ENCODE data around the gene GIMAP4. TPM values are rescaled to one million over a fixed set of nuclear protein-coding genes. Genes with fewer than 3 reads are reported as not detected.
"Not testable (repeated sequence)": the region's sequence is repeated elsewhere in the genome, so short reads cannot be mapped to it uniquely, and the experiment has no call there.

The GIMAP4 gene
- total RNA-seq, 1 donor from 2014 or later, result 197 TPM

DNA sequence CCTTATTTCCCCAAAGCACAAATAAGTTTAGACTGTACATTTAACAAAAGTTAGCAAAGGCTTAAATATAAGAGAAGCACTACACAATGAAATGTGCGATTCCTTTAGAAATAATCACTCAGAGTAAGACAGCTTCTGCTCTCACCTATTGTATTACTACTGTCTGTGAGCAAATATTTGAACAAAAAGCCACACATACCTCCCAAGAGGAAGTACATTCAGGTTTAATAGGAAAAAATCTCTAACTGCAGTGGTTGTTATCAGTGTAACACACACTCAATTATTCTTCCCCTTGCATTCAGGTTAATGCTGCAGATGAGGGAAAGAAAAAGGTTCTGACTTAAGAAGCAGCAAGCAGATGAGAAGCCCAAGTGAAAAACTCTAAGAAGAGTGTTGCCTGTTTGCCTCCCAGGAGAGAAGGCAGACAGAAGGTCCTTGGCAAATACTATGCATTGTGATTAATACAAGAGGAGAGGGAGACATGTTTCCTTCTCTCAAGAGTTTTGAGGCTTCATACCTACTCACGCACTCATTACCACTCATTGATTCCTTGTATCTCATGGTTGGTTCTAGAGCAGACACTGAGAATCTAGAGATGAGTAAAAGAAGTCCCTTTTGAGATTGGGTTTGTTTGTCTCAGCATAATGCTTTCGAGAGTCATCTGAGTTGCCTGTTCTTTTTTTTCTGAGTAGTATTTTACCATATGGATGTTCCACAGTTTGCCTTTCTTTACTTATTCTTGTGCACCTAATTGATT is 13.6 kb downstream of the GIMAP4 start:
- DNase-seq (ENCODE audit: low read depth in 2 of 2), result no peak

DNA sequence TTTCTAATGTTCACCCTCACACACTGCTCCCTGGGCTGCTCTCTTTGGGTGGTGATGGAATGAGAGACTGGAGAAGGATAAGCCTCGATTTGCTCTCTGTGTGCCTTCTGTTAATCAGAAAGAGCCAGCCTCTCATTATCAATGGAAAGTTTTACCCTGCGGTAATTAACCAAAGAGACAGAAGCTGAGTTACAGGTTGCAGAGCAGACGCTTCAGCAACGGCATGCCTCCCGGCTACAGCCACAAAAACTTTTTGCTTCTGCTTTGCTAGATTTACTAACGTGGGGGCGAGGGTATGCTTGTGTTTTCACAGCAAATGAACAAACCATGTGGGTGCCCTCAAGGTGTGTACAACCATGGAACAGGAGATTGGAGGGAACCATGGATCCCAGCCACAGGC is 18.0 kb downstream of the GIMAP4 start:
- DNase-seq (ENCODE audit: low read depth in 2 of 2), result no peak

DNA sequence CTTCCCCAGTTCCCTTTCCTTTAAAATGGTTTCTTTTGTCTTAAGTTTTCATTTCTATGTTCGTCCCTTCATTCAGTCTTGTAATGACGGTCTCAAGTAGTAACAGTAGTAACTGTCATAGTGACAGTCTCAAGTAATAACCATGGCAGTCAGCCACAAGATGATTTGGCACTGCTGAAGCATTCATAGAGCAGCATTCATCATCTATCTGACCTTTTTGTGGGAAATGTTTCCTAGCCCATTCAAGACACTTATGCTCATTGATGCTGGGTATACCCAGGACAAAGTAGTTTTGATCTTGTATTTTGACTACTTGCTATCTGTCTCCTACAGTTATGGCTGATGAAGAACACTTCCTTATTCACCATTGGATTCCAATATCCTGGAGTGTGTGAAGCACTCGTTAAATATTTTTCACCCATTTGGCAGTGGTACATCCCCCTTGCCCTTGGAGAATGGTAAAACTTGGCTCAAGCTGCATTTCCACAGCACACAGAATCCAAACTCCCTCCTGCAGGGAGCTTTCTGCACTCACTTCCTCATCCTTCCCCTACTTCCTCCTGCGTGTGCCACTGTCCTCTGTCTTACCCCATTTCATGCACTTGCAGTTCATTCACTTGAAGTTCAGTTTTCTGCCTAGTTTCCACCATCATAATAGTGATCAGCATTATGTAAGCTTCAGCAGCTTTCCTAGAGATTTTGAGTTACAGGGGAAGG is 19.0 kb downstream of the GIMAP4 start:
- peak in 1 of 2 donors; percentile 60 for DNase-seq (ENCODE audit: low read depth in 2 of 2)

DNA sequence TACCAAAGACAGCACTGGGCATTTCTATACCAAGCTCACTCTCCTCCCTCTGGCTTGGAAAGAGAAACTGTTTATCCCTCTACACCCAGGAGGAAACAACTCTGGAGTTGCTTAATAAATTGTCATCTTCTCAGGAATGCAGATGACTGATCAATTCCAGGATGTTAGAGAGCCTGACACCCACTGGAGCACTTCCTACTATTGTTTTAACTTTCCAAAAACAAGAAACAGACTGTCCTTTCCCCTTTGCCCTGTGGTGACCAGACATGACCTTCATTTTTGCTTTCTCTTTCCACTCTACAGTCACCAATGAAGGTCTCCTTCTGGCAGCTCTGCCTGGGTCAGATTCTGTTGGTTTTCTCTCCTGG is 19.6 kb downstream of the GIMAP4 start:
- DNase-seq (ENCODE audit: low read depth in 2 of 2), result peak; percentile 94 to 95

DNA sequence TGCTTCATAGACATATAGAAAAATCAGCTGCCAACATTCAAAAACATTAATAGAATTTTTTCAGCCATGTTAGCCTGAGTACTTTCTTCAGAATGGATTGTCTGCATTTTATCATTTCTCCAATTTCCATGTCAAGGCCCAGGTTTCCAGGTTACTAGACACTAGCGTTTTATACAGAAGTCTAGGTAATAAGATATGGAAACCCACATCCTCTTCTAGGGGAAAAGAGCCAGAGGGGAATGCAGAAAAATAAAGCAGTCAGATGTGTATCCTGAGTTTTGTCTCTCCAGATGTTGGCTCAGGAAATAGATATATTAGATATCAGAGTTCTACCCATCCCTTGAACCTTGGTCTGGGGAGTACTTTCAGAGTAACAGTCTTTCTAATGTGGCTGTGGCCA is 20.4 kb downstream of the GIMAP4 start:
- DNase-seq (ENCODE audit: low read depth in 2 of 2), result peak; percentile 52 to 63

DNA sequence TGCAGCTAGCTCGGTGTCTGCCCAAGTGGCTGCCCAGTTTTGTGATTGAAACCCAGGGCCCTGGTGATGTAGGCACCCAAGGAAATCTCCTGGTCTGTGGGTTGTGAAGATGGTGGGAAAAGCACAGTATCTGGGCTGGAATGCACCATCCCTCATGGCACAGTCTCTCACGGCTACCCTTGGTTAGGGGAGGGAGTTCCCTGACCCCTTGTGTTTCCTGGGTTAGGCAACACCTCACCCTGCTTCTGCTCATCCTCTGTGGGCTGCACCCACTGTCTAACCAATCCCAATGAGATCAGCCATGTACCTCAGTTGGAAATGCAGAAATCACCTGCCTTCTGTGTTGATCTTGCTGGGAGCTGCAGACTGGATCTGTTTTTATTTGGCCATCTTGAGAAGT is 27.6 kb downstream of the GIMAP4 start:
- no peak for DNase-seq (ENCODE audit: low read depth in 2 of 2)

DNA sequence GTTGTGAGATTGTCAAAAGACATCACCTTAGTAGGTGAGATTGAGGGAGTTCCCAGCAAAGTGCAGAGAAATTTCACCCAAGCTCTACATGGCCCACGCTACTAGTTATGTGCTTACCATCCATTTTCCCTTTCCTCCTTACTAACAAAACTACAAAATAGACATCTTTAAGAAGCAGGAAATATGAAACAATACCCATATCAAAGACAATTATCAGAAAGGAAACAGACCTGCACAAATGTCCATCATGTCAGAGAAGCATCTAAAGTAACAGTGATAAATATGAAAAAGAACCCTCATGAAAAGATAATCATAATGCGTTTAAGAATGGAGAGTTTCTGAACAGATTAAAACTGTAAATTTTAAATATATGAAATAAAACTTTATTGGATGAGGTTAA is 28.2 kb downstream of the GIMAP4 start:
- DNase-seq (ENCODE audit: low read depth in 2 of 2), result peak in 1 of 2 donors; percentile 47

DNA sequence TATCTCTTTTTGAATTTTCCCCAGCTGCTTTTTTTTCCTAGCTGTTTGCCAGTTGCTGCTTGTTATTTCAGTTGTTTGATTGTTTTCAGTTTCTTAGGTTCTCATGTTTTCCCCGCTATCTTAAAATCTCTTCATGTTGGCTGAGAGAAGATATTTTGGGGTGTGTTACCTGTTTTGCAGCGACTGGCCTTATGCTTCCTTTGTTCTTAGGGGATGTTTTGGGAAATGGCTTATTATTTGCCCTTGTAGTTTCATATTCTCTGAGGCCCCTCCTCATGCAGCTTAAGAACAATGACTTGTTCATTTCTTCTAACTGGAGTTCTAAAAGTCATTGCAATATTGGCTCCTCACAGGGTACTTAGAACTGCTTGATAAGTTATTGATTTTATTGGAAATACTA is 36.4 kb downstream of the GIMAP4 start:
- DNase-seq (ENCODE audit: low read depth in 2 of 2), result peak; percentile 43 to 49

DNA sequence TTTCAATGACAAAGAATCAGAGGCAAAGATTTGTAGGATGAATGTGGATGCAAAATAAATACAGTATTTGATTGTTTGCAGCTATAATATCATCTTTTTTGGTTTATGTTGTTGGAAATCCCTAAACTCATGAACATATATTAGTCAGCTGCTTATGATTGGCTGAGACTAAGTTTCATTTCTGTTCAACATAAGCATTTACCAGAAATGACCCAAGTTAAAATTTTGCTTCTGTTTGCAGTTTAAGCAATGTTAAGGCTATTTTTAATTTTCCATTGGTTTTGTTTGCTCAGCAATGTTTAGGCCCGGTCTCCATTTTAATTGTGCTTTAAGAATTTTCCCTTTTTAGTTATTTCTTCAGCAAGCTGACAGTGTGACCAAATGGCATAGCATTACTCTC is 43.0 kb downstream of the GIMAP4 start:
- DNase-seq (ENCODE audit: low read depth in 2 of 2), result no peak

DNA sequence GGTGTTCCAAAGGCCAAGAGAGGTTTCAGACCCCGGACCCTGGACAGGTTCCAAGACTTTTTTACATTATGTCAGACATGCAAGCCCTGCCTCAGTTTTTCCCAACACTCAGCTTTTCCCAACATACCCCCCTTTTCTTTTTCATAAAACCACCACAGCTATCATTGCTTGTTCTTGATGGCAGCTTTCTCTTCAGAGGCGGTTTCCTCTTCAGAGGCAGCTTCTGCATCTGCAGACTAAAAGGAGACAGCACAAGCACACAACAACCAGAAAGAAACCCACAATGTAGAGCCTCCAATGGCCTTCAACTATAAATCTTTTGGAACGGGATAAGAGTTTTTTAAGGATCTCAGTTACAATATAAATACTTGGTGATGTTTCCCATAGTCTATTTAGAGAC is 45.7 kb downstream of the GIMAP4 start:
- DNase-seq (ENCODE audit: low read depth in 2 of 2), result no peak

DNA sequence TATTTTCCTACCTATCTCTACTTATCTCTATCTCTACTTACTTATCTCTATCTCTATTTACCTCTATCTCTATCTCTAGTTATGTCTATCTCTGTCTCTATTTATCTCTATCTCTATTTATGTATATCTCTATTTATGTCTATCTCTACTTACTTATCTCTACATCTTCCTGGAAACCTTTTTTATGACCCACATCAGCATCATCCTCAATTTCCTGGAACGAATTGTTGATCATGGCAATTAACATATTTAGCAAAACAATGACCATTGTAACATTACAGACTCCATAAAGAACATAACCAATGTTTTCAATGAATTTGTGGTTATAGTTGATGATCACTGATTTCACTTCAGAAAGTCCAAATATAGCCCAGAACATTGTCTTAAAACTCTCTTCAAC is 46.7 kb downstream of the GIMAP4 start:
- DNase-seq (ENCODE audit: low read depth in 2 of 2), result no peak

DNA sequence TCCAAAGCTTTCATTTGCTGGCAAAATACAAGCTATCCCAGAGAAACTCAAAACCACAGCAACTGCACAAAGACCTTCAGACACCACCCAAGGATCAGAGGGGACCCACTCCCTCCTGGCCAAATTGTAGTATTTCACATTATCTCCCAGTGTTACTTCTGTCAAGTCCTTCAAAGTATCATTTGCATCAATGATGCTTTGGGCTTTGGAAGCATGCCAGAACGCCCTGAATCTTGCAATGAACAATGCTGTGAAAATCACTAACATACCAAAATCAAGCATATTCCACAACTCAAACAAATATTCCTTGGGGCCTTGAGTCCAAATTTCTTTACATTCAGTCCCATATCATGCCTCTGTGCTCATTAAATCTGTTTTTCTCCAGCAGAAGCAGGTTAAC is 47.2 kb downstream of the GIMAP4 start:
- DNase-seq (ENCODE audit: low read depth in 2 of 2), result not testable (repeated sequence)

DNA sequence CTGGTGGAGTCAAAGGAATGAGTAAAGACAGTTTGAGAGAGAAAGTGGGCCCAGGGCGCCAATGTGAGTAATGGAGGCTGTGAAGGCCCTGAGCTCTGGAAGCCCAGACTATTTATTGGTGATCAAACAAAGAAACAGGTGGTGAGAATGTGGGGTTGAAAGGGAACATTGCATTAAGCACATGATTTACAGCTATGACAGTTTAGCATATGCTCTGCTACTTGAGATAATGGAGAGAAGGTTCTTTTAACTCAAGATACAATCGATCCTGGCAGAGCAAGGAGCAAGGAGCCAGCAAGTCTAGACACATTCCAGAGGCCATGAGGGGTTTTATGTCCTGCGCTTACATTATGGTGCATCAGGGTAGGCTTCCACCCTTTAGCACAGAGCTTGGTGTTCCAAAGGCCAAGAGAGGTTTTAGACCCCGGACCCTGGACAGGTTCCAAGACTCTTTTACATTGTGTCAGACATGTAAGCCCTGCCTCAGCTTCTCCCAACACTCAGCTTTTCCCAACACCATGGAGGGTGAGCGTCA is 48.1 kb downstream of the GIMAP4 start:
- DNase-seq (ENCODE audit: low read depth in 2 of 2), result not testable (repeated sequence)

DNA sequence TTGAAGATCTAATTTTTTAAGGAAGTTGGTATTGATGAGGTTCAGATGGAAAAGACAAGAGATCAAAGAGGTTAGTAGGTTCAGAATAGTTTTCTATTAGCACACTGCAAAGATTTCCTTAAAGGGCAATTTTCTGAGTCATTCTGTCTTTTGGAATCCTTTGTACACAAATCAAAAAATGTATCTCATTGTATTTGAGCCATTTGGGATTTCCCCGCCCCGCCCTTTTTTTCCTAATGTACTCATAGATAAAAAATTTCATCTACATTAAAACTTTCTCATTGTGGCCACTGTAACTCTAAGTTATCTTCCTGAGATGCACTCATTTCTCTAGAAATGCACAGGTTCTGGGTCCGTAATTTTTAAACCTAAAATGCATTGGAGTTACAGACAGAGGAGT is 52.9 kb downstream of the GIMAP4 start:
- no peak for DNase-seq (ENCODE audit: low read depth in 2 of 2)

DNA sequence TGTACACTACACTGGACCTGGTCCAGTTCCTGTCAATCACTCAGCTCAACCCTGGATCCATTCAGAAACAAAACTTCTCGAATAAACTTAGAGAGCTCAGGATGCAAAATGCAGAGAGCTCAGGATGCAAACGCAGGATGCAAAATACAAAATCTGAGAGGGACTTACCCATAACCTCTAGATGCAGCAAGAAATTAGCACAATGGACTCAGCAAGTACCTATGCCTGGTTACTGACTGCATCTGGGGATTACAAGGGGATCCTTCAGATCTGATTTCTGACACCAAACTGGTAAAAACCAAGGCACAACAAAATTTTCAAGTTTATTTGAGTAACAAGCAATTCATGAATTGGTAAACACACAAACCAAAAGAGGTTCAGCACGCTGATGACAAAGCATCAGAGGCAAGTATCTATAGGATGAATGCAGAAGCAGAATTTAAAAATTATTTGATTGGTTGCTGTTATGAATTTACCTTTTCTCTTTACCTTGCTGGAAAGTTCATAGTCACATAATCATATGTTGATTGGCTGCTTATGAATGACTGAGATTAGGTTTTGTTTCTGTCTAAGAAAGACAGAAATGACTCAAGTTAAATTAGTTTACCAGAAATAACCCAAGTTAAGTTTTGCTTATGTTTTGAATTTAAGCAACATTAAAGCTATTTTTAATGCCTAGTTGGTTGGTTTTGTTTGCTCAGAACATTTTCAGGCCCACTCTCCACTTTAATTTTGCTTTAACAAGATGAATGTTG is 53.6 kb downstream of the GIMAP4 start:
- no peak for DNase-seq (ENCODE audit: low read depth in 2 of 2)

DNA sequence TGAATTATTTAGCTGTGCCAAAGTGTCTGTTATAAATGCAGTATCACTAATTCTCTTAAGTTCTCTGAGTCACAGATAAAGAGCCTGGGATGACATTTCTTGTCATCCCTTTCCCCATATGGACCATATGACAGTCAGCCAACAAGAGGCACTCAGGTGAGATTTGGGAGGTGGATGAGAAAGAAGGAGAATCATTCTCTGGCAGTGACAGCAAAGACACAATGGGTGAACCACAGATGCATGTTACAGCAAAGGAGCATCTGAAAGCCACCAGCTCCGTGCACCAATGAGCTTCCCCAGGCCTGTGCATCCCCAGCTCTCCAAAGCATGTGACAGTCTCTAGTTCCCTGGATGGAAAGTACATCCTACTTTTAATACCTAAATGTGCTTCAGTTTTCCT is 54.2 kb downstream of the GIMAP4 start:
- DNase-seq (ENCODE audit: low read depth in 2 of 2), result no peak

Other genes starting within 250 kb of the GIMAP4 start
- 2.2 and 5.8 TPM in 2 replicates for gene LRRC61, start 244.0 kb upstream of the GIMAP4 start, total RNA-seq
- gene ACTR3C, start 243.8 kb upstream of the GIMAP4 start, total RNA-seq, result 2.6 and 8.3 TPM in 2 replicates
- 0.22 and 2.8 TPM in 2 replicates for gene RARRES2, start 225.8 kb upstream of the GIMAP4 start, total RNA-seq
- gene REPIN1, start 198.6 kb upstream of the GIMAP4 start, total RNA-seq, result 41.9 and 44.0 TPM in 2 replicates
- 4.6 and 5.4 TPM in 2 replicates for gene ZNF775, start 188.1 kb upstream of the GIMAP4 start, total RNA-seq
- 88.7 and 137 TPM in 2 replicates for gene GIMAP8, start 116.8 kb upstream of the GIMAP4 start, total RNA-seq
- 44.2 and 104 TPM in 2 replicates for gene GIMAP7, start 52.5 kb upstream of the GIMAP4 start, total RNA-seq
- 159 and 175 TPM in 2 replicates for gene GIMAP6, start 65.0 kb downstream of the GIMAP4 start, total RNA-seq
- 34.0 and 42.3 TPM in 2 replicates for gene GIMAP2, start 118.3 kb downstream of the GIMAP4 start, total RNA-seq
- 13.3 and 16.7 TPM in 2 replicates for gene GIMAP1, start 149.2 kb downstream of the GIMAP4 start, total RNA-seq
- 187 and 435 TPM in 2 replicates for gene GIMAP5, start 170.0 kb downstream of the GIMAP4 start, total RNA-seq
- gene TMEM176B, start 233.0 kb downstream of the GIMAP4 start, total RNA-seq, result not detected in 2 replicates
- not detected in 2 replicates for gene TMEM176A, start 233.4 kb downstream of the GIMAP4 start, total RNA-seq

Data from lung microvascular endothelial cell (primary cell).